ENCODE measurements around the gene GRN. TPM values are rescaled to one million over a fixed set of nuclear protein-coding genes. Genes with fewer than 3 reads are reported as not detected.
"Not testable (repeated sequence)": the region's sequence is repeated elsewhere in the genome, so short reads cannot be mapped to it uniquely, and the experiment has no call there.

Gene GRN
- total RNA-seq, 4 donors from 2014 or later = 64.2 to 111 (median 87.1) TPM

DNA sequence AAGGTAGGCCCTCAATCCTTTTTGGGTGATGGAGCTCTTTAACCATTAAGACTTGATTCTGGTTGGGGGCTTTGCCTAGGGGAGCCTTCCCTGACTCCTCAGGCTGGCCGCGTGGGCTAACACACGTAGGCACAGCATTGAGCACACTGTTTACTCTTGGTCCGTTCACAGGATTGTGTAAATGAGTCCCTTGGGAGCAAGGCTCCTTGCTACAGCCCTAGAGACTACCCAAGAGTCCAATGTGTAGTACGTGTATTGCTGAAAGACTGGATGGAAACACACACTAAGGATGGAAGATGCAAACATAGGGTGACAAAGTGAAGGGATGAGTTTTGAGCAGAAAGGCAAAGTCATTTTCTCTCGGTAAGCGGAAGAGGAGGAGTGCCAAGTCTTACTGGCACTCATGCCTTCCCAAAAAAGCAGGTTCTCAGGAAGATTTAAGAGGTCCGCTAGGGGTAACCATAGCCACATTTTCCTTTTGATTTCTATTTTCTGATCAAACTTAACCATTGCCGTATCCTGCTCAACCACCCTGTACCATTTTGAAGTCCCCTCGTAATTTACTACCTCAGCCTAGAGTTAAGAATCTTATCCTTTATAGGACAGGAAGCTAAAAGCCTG, 45.3 kb downstream of the GRN start:
- H3K4me3 ChIP-seq = no peak overlapping the region
- no peak for TF ChIP-seq POLR2A (IDR thresholded peaks at IDR 0.05)
- TF ChIP-seq, protein P1, sequence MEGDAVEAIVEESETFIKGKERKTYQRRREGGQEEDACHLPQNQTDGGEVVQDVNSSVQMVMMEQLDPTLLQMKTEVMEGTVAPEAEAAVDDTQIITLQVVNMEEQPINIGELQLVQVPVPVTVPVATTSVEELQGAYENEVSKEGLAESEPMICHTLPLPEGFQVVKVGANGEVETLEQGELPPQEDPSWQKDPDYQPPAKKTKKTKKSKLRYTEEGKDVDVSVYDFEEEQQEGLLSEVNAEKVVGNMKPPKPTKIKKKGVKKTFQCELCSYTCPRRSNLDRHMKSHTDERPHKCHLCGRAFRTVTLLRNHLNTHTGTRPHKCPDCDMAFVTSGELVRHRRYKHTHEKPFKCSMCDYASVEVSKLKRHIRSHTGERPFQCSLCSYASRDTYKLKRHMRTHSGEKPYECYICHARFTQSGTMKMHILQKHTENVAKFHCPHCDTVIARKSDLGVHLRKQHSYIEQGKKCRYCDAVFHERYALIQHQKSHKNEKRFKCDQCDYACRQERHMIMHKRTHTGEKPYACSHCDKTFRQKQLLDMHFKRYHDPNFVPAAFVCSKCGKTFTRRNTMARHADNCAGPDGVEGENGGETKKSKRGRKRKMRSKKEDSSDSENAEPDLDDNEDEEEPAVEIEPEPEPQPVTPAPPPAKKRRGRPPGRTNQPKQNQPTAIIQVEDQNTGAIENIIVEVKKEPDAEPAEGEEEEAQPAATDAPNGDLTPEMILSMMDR (IDR thresholded peaks at IDR 0.05 in 4 of 5, conservative IDR thresholded peaks at IDR 0.05 in 1 of 5) = no peak
- no peak overlapping the region for H3K27ac ChIP-seq
- intact Hi-C loops (cut with DNase I; ENCODE audit: low total_unique reads) (no loop called here), in situ Hi-C loops (cut with MboI; ENCODE audit: low sequenced_read_pairs in 4 of 4) (no loop called here)
- no peak for DNase-seq
- ATAC-seq = no peak
- H3K9me3 ChIP-seq = no peaks in the 10 kb centered on the region
- H3K36me3 ChIP-seq = no peaks in the 10 kb centered on the region
- H3K4me1 ChIP-seq = peaks cover 6 to 8% of the 10 kb centered on the region in 2 donors
- H3K27me3 ChIP-seq = peaks cover 8 to 18% (median 16%) of the 10 kb centered on the region in 3 donors

GRCh38 chr17:44394112-44394511, 49.0 kb downstream of the GRN start:
- H3K4me3 ChIP-seq; intact Hi-C loops (cut with DNase I; ENCODE audit: low total_unique reads); H3K9me3 ChIP-seq; H3K27ac ChIP-seq; H3K27me3 ChIP-seq; H3K4me1 ChIP-seq; in situ Hi-C loops (cut with MboI; ENCODE audit: low sequenced_read_pairs in 4 of 4); DNase-seq; ATAC-seq: not testable (repeated sequence)
- H3K36me3 ChIP-seq = peaks cover 0 to 16% of the 10 kb centered on the region in 2 donors

GRCh38 chr17:44394833-44395232, 49.7 kb downstream of the GRN start:
- in situ Hi-C loops (cut with MboI; ENCODE audit: low sequenced_read_pairs in 4 of 4) = no loop called here
- no peak for TF ChIP-seq POLR2A (IDR thresholded peaks at IDR 0.05)
- TF ChIP-seq, protein P1 (IDR thresholded peaks at IDR 0.05 in 4 of 5, conservative IDR thresholded peaks at IDR 0.05 in 1 of 5) = no peak
- ATAC-seq (no peak), DNase-seq (no peak)
- Histone ChIP-seq H3K9me3 (no peaks in the 10 kb centered on the region), H3K4me1 (no peaks in the 10 kb centered on the region), H3K36me3 (peaks cover 0 to 23% of the 10 kb centered on the region in 2 donors), H3K4me3 (no peak overlapping the region), H3K27ac (no peak overlapping the region), H3K27me3 (no peaks in the 10 kb centered on the region)
- intact Hi-C loops (cut with DNase I; ENCODE audit: low total_unique reads) = no loop called here

GRCh38 chr17:44396946-44397345, 51.8 kb downstream of the GRN start:
- Histone ChIP-seq H3K27ac (no peak overlapping the region), H3K4me3 (no peak overlapping the region), H3K9me3 (no peaks in the 10 kb centered on the region), H3K4me1 (no peaks in the 10 kb centered on the region), H3K36me3 (peaks cover 0 to 43% of the 10 kb centered on the region in 2 donors), H3K27me3 (no peaks in the 10 kb centered on the region)
- in situ Hi-C loops (cut with MboI; ENCODE audit: low sequenced_read_pairs in 4 of 4) (no loop called here), intact Hi-C loops (cut with DNase I; ENCODE audit: low total_unique reads) (no loop called here)
- no peak for ATAC-seq
- TF ChIP-seq, protein P1 (IDR thresholded peaks at IDR 0.05 in 4 of 5, conservative IDR thresholded peaks at IDR 0.05 in 1 of 5) = no peak
- TF ChIP-seq POLR2A (IDR thresholded peaks at IDR 0.05) = no peak
- DNase-seq = no peak

DNA sequence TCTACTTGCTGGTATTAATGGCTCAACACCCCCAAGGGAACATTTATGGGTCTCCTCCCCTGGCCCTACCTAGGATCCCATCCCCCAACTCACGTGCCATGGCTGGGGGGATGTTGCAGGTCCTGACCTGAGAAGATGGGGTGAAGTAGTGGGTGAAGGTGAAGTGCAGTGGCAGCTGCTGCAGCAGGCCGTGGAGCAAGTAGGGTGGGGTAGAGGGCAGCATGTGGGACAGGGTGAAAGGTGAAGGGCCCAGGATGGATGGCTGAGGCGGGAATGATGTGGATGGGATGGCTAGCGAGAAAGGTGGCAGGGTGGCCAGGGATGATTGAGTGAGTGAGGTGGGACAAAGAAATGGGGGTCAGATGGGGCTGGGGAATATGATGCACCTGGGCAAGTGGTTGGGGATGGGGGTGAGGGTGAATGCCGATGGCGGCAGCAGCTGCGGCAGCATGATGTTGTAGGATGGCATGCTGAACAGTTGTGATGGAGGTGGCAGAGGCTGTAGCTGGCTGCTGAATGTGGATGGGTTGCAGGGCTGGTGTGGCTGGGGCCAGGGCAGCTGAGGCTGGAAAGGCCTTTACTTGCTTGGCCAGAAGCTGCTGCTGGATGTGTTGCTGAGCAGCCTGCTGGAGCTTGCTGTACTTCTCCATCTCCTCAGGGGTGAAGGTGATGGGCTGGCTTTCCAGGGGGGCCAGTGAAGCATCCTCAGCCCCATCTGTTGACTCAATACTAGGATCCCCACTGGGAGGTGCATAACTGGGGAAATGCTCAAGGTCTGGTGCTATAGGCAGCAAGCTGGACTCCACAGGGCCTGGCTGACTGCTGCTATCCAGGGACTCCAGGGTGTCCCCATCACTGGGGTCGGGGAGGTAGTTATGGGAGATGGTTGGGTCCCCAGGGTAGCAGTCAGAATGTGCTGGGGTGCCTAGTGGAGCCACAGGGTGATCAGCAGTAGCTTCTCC, 52.7 kb downstream of the GRN start:
- Histone ChIP-seq H3K36me3 (peaks cover 0 to 47% of the 10 kb centered on the region in 2 donors), H3K27ac (no peak overlapping the region), H3K27me3 (no peaks in the 10 kb centered on the region), H3K9me3 (no peaks in the 10 kb centered on the region), H3K4me3 (no peak overlapping the region), H3K4me1 (no peaks in the 10 kb centered on the region)
- no peak for DNase-seq
- no peak for TF ChIP-seq POLR2A (IDR thresholded peaks at IDR 0.05)
- TF ChIP-seq, protein P1 (IDR thresholded peaks at IDR 0.05 in 4 of 5, conservative IDR thresholded peaks at IDR 0.05 in 1 of 5) = no peak
- in situ Hi-C loops (cut with MboI; ENCODE audit: low sequenced_read_pairs in 4 of 4) = no loop called here
- intact Hi-C loops (cut with DNase I; ENCODE audit: low total_unique reads) = no loop called here
- no peak for ATAC-seq

All from gastrocnemius medialis (tissue), 4 donors.